Neural progenitor cell (in vitro differentiated cells): ENCODE results near the gene ODAD2.

Experiments
- CTCF ChIP-seq: fragments of 200-600 bp; sonication (generic); IDR thresholded peaks from 2 replicates; pipeline ENCODE4 v1.5.1; 2017; ENCODE audit warnings: antibody characterized with exemption, mild to moderate bottlenecking
- EZH2phosphoT487 ChIP-seq: fragments of 200-600 bp; sonication (generic); IDR thresholded peaks from 2 replicates; pipeline ENCODE4 v1.6.1; 2017; ENCODE audit warnings: antibody characterized with exemption

DNA sequence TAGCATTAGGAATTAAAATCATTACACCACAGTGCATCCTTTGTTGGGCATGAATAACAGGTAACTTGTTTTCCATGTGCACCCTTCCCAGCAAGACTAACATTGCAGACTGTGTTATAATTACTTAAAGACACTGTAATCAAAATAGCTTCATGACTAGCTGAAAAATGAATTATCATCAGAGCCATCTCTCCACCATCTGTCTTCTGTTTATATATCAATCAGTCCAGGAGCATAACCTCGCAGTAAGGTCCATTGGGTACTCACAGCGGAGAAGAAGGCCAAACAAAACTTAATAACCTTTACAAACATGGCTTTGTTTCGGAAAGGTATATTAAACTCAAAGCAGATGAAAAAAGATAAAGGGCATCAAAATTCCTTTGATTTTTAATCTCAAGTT, 90.6 kb downstream of the ODAD2 start:
- TF ChIP-seq CTCF (no peak), EZH2phosphoT487 (no peak)
